Adrenal gland (tissue), 5 donors: ENCODE measurements around the gene GATD1.

Experiments used
- POLR2A ChIP-seq, 2 donors: fragments of 450-650 bp; IDR thresholded peaks; one replicate each; pipeline ENCODE4 v1.6.1; 2017; ENCODE audit warnings: antibody characterized with exemption in 2 of 2, mild to moderate bottlenecking in 2 of 2, moderate library complexity in 1 of 2
- TF ChIP-seq, protein P1 (sequence below), 6 experiments: fragments of 450-650 bp in 4 of 6; fragments of 200-600 bp in 2 of 6; sonication (generic) in 1 of 6; IDR thresholded peaks; 1 replicate in 5 of 6; 2 replicates in 1 of 6; pipeline versions ENCODE4 v1.5.1 to v1.8.0; 2016 to 2021; ENCODE audit warnings: antibody characterized with exemption in 6 of 6, mild to moderate bottlenecking in 2 of 6, moderate library complexity in 1 of 6
- donor health status: DM: no; HTN: no; CAD: no.

DNA sequence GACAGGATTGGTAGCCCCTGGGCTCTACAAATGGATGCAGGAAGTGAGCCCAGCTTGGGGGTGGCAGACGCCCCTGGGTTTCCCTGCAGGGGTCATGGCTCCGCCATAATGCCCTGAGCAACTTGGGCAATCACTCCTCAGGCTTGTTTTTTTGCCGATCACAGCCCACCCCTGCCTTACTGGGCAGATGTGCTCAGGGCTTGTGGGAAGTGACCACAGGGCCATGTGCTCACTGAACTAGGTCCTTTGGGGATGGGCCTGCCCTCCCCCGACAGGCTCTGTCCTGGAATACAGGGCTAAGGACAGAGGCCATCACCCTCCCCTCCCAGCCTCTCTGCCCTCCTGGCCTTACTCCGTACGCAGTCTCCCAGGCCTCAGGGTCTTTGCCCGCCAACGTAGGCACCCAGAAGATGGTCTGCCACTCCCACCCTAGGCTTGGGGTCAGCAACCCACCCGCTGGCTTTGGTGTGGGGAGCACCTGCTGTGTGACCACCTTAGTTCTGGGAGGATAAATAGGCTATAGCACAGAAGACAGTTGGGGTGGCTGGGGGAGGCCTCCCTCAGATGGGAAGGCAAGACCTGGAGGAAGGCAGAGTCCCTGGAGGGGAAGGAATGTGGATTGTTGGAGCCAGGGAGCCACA lies 36.3 kb upstream of the GATD1 start:
- TF ChIP-seq, protein P1, sequence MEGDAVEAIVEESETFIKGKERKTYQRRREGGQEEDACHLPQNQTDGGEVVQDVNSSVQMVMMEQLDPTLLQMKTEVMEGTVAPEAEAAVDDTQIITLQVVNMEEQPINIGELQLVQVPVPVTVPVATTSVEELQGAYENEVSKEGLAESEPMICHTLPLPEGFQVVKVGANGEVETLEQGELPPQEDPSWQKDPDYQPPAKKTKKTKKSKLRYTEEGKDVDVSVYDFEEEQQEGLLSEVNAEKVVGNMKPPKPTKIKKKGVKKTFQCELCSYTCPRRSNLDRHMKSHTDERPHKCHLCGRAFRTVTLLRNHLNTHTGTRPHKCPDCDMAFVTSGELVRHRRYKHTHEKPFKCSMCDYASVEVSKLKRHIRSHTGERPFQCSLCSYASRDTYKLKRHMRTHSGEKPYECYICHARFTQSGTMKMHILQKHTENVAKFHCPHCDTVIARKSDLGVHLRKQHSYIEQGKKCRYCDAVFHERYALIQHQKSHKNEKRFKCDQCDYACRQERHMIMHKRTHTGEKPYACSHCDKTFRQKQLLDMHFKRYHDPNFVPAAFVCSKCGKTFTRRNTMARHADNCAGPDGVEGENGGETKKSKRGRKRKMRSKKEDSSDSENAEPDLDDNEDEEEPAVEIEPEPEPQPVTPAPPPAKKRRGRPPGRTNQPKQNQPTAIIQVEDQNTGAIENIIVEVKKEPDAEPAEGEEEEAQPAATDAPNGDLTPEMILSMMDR (IDR thresholded peaks at IDR 0.05): no peak
- TF ChIP-seq POLR2A (IDR thresholded peaks at IDR 0.05): no peak
